DND-41 (cell line): Measurements from ENCODE around the gene NPFFR1.

Source experiments
- CTCF ChIP-seq: IDR thresholded peaks from 2 replicates; pipeline ENCODE4 v1.5.1; 2012; ENCODE audit warnings: borderline replicate concordance, low read length, moderate library complexity, mild to moderate bottlenecking; ENCODE audit not compliant: poor library complexity, severe bottlenecking; ENCODE audit errors: extremely low read depth
- EZH2 ChIP-seq: IDR thresholded peaks from 3 replicates; pipeline ENCODE4 v1.6.1; 2012; ENCODE audit warnings: borderline replicate concordance, low read depth, mild to moderate bottlenecking, moderate library complexity, low read length, inconsistent platforms; ENCODE audit not compliant: severe bottlenecking

- no peak for TF ChIP-seq EZH2
- no peak for TF ChIP-seq CTCF
These were observed 1.6 kb upstream of the NPFFR1 start for GRCh38 chr10:70285476-70285831.
